GM18526 (cell line): ENCODE results near the gene CEP170.

Source experiments
- POLR2A ChIP-seq: IDR thresholded peaks from 3 replicates; pipeline ENCODE4 v1.6.1; 2011; ENCODE audit not compliant: insufficient read length; ENCODE audit errors: extremely low read depth

Gene CEP170

GRCh38 chr1:243255791-243256512 lies 871 bp upstream of the CEP170 start, which contains the start of gene SDCCAG8:
TSS of gene SDCCAG8 (plus strand) at chr1:243256041. CDS start at chr1:243256174, 133 bp downstream.
- peak; percentile 71 for TF ChIP-seq POLR2A

GRCh38 chr1:243254233-243254926 lies 701 bp downstream of the CEP170 start:
- no peak for TF ChIP-seq POLR2A

DNA sequence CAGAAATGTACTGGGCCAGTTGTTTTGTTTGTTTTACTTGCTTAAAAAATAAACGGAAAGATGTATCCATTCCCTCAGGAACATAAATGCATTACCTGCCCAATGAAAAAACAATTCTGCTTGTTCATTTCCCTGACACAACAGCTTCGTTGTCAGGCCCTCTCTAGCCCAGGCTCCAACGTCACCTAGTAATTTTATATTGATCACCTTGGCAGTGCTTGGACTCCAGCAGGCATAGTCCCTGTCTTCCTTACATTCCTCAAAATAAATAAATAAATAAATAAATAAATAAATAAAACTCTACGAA lies 1.2 kb downstream of the CEP170 start:
- no peak for TF ChIP-seq POLR2A

DNA sequence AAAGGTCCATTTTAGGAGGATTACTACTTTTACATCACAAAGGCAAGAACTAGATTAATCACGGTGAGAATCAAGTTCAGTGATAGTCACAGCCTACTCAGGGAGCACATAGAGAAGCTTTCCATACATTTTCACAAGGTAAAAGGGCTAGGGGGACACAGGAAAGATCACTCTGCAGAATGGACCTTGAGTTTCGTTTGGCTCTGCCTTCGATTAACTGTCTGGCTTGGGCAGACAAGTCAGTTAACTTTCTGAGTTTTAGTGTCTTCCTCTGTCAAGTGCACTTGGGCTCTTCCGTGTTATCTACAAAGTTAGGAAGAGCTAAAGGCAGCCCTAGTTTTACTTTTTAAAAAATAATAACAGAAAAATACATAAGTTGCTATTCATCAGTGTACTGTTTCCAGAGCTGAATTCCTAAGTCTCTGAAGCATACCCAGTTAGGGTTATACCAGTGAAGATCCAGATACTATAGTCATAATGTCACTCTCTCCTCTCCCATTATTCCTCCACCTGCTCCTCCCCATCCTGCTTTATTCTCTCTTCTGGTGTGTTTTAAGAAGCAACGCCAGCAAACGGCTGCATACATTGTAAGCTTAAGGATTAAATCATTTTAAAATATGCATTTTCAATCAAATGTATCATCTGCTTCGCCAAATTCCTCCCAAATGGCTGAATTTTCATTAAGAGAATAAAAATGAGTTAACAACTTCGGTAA lies 1.7 kb downstream of the CEP170 start:
- no peak for TF ChIP-seq POLR2A

GRCh38 chr1:243251539-243251938 lies 3.5 kb downstream of the CEP170 start:
- no peak for TF ChIP-seq POLR2A

- TF ChIP-seq POLR2A = no peak
Measured at GRCh38 chr1:243250102-243250501, 5.0 kb downstream of the CEP170 start.

DNA sequence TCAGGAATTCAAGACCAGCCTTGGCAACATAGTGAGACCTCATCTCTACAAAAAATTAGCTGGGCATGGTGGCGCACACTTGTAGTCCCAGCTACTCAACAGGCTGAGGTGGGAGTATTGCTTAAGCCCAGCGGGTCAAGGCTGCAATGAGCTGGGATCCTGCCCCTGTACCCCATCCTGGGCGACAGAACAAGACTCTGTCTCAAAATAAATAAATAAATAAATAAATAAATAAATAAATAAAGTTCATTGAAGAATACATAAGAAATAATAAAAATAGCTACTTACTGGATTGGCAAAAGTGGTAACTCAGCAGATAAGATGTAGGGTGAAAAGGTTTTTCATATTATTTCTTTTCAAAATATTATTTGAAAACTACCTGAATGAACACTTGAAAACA lies 5.9 kb downstream of the CEP170 start:
- TF ChIP-seq POLR2A = no peak

GRCh38 chr1:243247901-243248300 lies 7.2 kb downstream of the CEP170 start:
- TF ChIP-seq POLR2A = no peak

- no peak for TF ChIP-seq POLR2A
Measured at GRCh38 chr1:243246916-243247315, 8.2 kb downstream of the CEP170 start.

DNA sequence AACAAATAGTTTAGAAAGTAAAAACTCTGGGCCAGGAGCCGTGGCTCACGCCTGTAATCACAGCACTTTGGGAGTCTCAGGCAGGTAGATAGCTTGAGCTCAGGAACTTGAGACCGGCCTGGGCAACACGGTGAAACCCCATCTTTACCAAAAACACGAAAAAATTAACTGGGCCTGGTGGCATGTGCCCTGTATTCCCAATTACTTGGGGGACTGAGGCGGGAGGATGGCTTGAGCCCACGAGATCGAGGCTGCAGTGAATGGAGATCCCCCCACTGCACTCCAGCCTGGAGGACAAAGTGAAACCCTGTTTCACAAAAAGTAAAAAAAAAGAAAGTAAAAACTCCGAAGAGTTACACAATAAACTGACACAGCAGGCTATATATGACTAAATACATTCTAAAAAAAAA lies 10.6 kb downstream of the CEP170 start:
- TF ChIP-seq POLR2A = no peak

DNA sequence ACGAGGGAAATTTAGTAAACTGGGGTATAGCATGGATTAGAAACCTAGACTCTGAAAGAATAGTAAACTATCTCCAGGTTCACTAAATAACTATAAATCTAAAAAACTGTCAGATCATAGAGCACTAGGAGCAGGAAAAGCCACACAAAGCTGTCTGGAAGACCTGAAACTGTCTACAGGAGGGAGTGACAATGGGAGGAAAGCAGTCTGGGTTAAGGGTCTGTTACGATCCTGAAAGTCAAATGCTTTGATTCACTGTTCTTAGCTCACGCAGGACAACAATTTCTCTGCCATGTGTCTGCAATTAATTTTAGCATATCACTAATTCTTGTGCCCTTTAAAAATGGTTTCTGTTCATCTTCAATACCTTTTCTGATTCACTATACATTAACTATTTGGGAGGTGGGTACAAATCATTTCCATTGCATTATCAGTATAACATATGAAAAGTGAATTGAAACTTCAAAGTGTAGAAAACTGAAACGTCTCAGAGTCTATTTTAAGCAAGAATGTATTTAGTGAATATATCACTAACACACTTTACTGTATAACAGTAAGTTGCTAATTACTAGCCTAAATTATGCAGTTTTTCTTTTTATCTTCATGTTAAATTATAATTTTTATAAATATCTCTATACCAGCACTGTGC lies 18.4 kb downstream of the CEP170 start:
- no peak for TF ChIP-seq POLR2A

GRCh38 chr1:243234978-243235647 lies 20.0 kb downstream of the CEP170 start:
- TF ChIP-seq POLR2A = no peak

DNA sequence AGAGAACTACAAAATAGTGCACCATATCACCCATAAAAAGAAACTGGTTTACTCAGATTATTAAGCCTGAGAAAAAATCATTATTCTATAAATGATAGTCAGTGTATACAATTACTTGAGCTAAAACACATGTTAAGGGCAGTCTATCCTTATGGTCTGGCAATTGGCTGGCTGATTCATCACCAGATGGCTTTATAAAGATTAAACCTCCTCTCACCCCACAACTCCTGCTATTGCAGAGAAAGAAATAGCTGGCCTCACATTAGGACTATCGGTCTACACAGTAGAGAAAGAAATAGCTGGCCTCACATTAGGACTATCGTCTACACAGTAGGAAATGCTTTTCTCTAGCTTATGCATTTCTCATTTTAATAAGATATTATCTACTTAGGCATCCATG lies 21.2 kb downstream of the CEP170 start:
- TF ChIP-seq POLR2A = no peak

GRCh38 chr1:243230914-243231313 lies 24.2 kb downstream of the CEP170 start:
- TF ChIP-seq POLR2A = no peak

DNA sequence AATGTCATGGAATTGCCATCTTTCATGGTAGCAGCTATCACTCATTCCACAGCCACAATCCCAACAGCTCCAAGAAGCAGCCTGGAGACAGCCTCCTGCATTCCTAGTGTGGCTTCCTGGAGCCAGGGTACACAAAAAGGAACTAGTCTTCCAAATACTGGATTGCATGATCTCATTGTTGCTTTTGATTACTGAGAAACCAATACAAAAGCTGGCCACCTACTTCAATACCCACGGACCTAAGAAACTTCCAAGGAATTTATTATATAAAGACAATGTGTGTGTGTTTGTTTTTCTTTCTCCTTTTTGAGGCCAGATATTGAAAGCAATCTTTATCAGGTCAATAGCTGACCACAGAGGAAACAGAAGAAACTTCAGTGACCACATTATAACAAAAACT lies 25.6 kb downstream of the CEP170 start:
- no peak for TF ChIP-seq POLR2A
